Adrenal gland (tissue), 12 donors: ENCODE data around the gene IMMP2L. TPM values are rescaled to one million over a fixed set of nuclear protein-coding genes. Genes with fewer than 3 reads are reported as not detected.
"Not testable (repeated sequence)": the region's sequence is repeated elsewhere in the genome, so short reads cannot be mapped to it uniquely, and the experiment has no call there.

ENCODE experiments used
- DNase-seq, 7 donors: peaks; one replicate each; pipeline ENCODE4 v3.0.0-alpha.2; 2019 to 2020
- H3K27ac ChIP-seq, 5 donors: fragments of 200-600 bp; sonication (generic) in 4 of 5; 1 replicate in 3 of 5; 2 replicates in 2 of 5; pipeline versions ENCODE4 v1.5.1 to v1.8.0; 2016 to 2020; ENCODE audit warnings: mild to moderate bottlenecking in 1 of 5
- H3K27me3 ChIP-seq: fragments of 200-600 bp; 2 replicates; pipeline ENCODE4 v1.8.0; 2021
- H3K36me3 ChIP-seq, 2 donors: fragments of 200-600 bp; replicated peaks in 1 of 2; 1 replicate in 1 of 2; 2 replicates in 1 of 2; pipeline versions ENCODE4 v1.5.1 to v1.8.0; 2018 to 2022
- H3K4me1 ChIP-seq, 2 donors: fragments of 200-600 bp; replicated peaks in 1 of 2; 1 replicate in 1 of 2; 2 replicates in 1 of 2; pipeline versions ENCODE4 v1.5.1 to v1.8.0; 2018 to 2021
- H3K4me3 ChIP-seq, 4 donors: fragments of 200-600 bp; sonication (generic) in 3 of 4; one replicate each; pipeline ENCODE4 v1.5.1; 2016 to 2018
- H3K9me3 ChIP-seq, 3 donors: fragments of 200-600 bp; sonication (generic) in 1 of 3; replicated peaks in 1 of 3; 1 replicate in 2 of 3; 2 replicates in 1 of 3; pipeline versions ENCODE4 v1.5.1 to v1.8.0; 2016 to 2021
- POLR2A ChIP-seq, 2 donors: fragments of 450-650 bp; IDR thresholded peaks; one replicate each; pipeline ENCODE4 v1.6.1; 2017; ENCODE audit warnings: antibody characterized with exemption in 2 of 2, mild to moderate bottlenecking in 2 of 2, moderate library complexity in 1 of 2
- WGBS, 4 donors: extraction: QIAGEN DNeasy Blood & Tissue Kit in 2 of 4; methylation state at CpG; one replicate each; pipeline versions ENCODE4 v1.1.5 to v1.1.7; 2013 to 2017; 5-methylcytosine and 5-hydroxymethylcytosine counted together
- intact Hi-C, 2 donors: fragments of 100-400 bp; cut with DNase I; formaldehyde crosslinking; loops; one replicate each; pipeline versions ENCODE4 v1.14.1 to v1.15.0; 2022 to 2023
- polyA plus RNA-seq, 3 donors: library from polyadenylated mRNA; stranded (reverse); fragments of 200-250 nt in 2 of 3; fragments of 350-450 nt in 1 of 3; fragmentation: Illumina TruSeq in 1 of 3; extraction: RNeasy Lipid Tissue Mini Kit (QIAGEN cat#74804) in 1 of 3; gene quantifications; one replicate each; pipeline ENCODE4 v1.2.3, GENCODE V29; 2013 to 2014
- total RNA-seq, 9 donors: library from RNA; depleted of rRNA in 4 of 9; stranded (reverse); fragments of >200 nt in 4 of 9; fragments of 120-200 nt in 1 of 9; fragmentation: NEBNext Ultra II Directional in 1 of 9; extraction: Animal tissue kit (Norgen Biotek cat#: 25700) in 1 of 9; gene quantifications; one replicate each; pipeline versions ENCODE4 v1.1.0 to v1.2.4, GENCODE V29; 2013 to 2023
- TF ChIP-seq, protein P1 (sequence below), 6 experiments: fragments of 450-650 bp in 4 of 6; fragments of 200-600 bp in 2 of 6; sonication (generic) in 1 of 6; IDR thresholded peaks; 1 replicate in 5 of 6; 2 replicates in 1 of 6; pipeline versions ENCODE4 v1.5.1 to v1.8.0; 2016 to 2021; ENCODE audit warnings: antibody characterized with exemption in 6 of 6, mild to moderate bottlenecking in 2 of 6, moderate library complexity in 1 of 6
- donor health status: healthy with polysubstance abuse.
- donor health status: Bipolar disorder and iron deficiency.
- donor health status: DM: yes; HTN: yes; CAD: no.
- donor health status: DM: no; HTN: no; CAD: no.
- donor health status: DM: no; HTN: no; CAD: no.
- donor health status: DM: yes; HTN: yes; CAD: no.

IMMP2L gene
- total and polyA plus RNA-seq, 12 donors, result 13.4 to 34.1 (median 25.3) TPM

DNA sequence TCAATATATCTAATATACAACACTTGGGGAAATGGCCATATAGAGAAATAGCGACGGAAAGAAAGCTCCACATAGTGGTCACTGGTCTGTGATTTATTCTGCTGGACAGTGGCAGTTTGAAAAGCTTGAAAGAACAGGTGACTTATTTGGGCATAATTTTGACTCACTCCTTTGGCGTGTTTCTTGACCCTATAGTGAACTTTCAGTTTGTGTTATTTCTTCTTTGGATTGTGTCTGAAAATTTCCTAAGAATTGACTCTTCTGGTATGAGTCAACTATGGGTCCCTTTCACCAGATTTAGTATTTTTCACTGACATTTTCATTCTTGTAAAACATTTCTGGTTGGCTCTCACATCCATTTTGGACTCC is 25.8 kb upstream of the IMMP2L start:
- H3K4me1 ChIP-seq, result no peaks in the 10 kb centered on the region
- H3K4me3 ChIP-seq, result no peak overlapping the region
- no peak for TF ChIP-seq POLR2A (IDR thresholded peaks at IDR 0.05)
- TF ChIP-seq, protein P1, sequence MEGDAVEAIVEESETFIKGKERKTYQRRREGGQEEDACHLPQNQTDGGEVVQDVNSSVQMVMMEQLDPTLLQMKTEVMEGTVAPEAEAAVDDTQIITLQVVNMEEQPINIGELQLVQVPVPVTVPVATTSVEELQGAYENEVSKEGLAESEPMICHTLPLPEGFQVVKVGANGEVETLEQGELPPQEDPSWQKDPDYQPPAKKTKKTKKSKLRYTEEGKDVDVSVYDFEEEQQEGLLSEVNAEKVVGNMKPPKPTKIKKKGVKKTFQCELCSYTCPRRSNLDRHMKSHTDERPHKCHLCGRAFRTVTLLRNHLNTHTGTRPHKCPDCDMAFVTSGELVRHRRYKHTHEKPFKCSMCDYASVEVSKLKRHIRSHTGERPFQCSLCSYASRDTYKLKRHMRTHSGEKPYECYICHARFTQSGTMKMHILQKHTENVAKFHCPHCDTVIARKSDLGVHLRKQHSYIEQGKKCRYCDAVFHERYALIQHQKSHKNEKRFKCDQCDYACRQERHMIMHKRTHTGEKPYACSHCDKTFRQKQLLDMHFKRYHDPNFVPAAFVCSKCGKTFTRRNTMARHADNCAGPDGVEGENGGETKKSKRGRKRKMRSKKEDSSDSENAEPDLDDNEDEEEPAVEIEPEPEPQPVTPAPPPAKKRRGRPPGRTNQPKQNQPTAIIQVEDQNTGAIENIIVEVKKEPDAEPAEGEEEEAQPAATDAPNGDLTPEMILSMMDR (IDR thresholded peaks at IDR 0.05), result no peak
- no peak for DNase-seq
- WGBS, 4 donors, result 72 to 80% (median 79%) methylated on average over 3 of the region's 3 CpGs
- H3K9me3 ChIP-seq, result no peaks in the 10 kb centered on the region
- no peaks in the 10 kb centered on the region for H3K27me3 ChIP-seq
- no peaks in the 10 kb centered on the region for H3K36me3 ChIP-seq
- intact Hi-C loops, result no loop called here
- H3K27ac ChIP-seq, result no peak overlapping the region

DNA sequence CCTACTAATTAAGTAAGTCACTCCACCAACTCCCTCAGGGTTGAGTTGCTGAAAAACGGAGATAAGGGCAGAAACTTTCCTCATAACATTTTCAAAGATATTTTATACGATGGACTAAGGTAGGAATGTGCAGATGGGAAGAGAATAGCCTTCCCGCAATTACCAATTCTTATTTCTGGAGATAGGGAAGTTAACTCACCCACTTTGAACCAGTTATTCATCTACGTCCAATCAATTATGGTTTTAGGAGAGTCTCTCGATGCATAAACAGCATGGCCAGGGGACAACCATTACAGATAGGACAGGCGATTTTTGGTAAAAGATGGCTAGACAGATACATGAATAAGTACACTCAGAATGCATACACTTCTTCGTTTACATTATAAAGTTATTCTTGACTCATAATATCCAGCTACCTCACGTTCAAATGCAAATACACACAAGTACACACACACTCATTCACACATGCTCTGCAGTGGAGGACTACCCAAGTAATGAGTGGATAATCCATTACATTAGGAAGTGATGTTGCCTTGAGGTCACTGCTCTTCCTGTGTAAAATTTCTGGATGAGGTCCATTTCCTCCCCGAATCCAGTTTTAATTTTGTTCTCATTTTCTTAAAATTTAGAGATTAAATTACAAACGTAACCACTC is 25.2 kb upstream of the IMMP2L start:
- no peak for TF ChIP-seq POLR2A (IDR thresholded peaks at IDR 0.05)
- TF ChIP-seq, protein P1 (IDR thresholded peaks at IDR 0.05), result no peak
- H3K4me3 ChIP-seq, result no peak overlapping the region
- H3K9me3 ChIP-seq, result no peaks in the 10 kb centered on the region
- H3K27me3 ChIP-seq, result no peaks in the 10 kb centered on the region
- no peaks in the 10 kb centered on the region for H3K4me1 ChIP-seq
- no peaks in the 10 kb centered on the region for H3K36me3 ChIP-seq
- intact Hi-C loops, result no loop called here
- no peak overlapping the region for H3K27ac ChIP-seq
- DNase-seq, result no peak
- WGBS, 4 donors, result 68 to 82% (median 75%) methylated on average over 10 of the region's 10 CpGs

DNA sequence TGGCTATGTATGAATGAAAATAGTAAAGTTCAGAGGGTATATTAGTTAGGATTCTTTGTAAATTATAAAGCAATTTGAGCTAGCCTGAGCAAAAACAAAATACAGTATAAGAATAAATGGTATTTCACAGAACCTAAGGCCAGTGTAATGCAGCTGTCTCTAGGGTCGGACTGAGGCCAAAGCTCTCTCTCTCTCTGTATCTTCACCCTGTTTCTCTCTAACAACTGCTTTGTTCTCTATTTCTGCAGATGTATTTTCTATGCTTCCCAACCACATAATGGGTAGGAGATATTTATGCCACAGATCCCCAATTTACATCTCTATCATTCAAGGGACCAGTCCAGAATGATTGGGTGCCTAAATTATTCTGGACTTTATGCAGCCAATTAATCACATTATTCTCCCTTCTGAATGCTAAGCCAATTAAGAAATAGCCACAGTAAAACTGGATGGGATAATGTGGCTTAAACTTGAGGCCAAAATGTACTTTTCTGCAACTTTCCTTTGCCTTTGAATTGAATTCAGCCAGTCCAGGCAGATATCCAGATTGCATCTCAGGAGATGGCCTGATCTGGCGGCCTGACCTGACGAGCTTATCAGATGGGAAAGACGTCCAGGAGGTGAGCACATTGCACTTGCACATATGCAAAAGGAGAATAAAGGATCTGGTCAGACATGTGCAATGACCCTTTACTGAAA is 24.6 kb upstream of the IMMP2L start:
- Histone ChIP-seq H3K4me3 (no peak overlapping the region), H3K4me1 (no peaks in the 10 kb centered on the region), H3K27me3 (no peaks in the 10 kb centered on the region), H3K36me3 (no peaks in the 10 kb centered on the region), H3K27ac (no peak overlapping the region), H3K9me3 (no peaks in the 10 kb centered on the region)
- 46 to 66% (median 62%) methylated on average over 4 of the region's 4 CpGs for WGBS, 4 donors
- intact Hi-C loops, result no loop called here
- TF ChIP-seq POLR2A (IDR thresholded peaks at IDR 0.05), result no peak
- TF ChIP-seq, protein P1 (IDR thresholded peaks at IDR 0.05), result no peak
- DNase-seq, result no peak

DNA sequence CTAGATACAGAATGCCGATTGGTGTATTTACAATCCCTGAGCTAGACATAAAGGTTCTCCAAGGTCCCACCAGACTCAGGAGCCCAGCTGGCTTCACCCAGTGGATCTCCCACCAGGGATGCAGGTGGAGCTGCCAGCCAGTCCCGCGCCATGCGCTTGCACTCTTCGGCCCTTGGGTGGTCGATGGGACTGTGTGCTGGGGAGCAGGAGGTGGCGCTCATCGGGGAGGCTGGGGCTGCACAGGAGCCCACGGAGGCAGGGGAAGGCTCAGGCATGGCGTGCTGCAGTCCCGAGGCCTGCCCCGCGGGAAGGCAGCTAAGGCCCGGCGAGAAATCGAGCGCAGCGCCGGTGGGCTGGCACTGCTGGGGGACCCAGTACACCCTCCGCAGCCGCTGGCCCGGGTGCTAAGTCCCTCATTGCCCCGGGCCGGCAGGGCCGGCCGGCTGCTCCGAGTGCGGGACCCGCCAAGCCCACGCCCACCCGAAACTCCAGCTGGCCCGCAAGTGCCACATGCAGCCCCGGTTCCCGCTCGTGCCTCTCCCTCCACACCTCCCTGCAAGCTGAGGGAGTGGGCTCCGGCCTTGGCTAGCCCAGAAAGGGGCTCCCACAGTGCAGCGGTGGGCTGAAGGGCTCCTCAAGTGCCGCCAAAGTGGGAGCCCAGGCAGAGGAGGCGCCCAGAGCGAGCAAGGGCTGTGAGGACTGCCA is 19.6 kb upstream of the IMMP2L start:
- H3K36me3 ChIP-seq, H3K27me3 ChIP-seq, intact Hi-C loops, H3K27ac ChIP-seq, DNase-seq, H3K4me1 ChIP-seq, H3K4me3 ChIP-seq, H3K9me3 ChIP-seq: not testable (repeated sequence)
- WGBS, 4 donors, result 88 to 97% (median 96%) methylated on average over 4 to 39 of the region's 40 CpGs

DNA sequence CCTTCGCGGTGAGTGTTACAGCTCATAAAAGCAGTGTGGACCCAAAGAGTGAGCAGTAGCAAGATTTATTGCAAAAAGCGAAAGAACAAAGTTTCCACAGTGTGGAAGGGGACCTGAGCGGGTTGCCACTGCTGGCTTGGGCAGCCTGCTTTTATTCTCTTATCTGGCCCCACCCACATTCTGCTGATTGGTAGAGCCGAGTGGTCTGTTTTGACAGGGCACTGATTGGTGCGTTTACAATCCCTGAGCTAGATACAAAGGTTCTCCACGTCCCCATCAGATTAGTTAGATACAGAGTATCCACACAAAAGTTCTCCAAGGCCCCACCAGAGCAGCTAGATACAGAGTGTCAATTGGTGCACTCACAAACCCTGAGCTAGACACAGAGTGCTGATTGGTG is 18.9 kb upstream of the IMMP2L start:
- 81 to 92% (median 88%) methylated on average over 6 to 7 of the region's 7 CpGs for WGBS, 4 donors
- H3K27ac ChIP-seq, H3K4me1 ChIP-seq, H3K4me3 ChIP-seq, H3K9me3 ChIP-seq, intact Hi-C loops, DNase-seq, H3K27me3 ChIP-seq, H3K36me3 ChIP-seq: not testable (repeated sequence)
